ENCODE data around the gene XIRP2.

DNA sequence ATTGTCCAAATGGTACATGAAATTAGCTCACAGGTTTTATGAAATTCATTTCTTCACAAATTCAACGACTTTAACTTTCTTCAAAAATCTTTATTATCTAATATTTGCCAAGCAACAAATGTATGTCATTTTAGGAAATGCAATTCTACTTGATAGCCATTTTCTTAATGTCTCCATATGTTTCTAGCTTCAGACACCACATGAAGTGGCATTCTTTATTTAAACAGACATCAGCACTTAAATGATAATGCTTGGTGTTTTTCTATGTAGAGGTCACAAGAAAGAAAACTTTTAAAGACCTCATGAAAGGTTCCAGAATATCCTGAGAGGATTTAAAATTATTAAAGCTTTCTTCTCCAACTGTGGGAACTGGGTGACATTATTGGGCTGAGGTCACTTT lies 44.2 kb upstream of the XIRP2 start:
- TF ChIP-seq, protein P1, sequence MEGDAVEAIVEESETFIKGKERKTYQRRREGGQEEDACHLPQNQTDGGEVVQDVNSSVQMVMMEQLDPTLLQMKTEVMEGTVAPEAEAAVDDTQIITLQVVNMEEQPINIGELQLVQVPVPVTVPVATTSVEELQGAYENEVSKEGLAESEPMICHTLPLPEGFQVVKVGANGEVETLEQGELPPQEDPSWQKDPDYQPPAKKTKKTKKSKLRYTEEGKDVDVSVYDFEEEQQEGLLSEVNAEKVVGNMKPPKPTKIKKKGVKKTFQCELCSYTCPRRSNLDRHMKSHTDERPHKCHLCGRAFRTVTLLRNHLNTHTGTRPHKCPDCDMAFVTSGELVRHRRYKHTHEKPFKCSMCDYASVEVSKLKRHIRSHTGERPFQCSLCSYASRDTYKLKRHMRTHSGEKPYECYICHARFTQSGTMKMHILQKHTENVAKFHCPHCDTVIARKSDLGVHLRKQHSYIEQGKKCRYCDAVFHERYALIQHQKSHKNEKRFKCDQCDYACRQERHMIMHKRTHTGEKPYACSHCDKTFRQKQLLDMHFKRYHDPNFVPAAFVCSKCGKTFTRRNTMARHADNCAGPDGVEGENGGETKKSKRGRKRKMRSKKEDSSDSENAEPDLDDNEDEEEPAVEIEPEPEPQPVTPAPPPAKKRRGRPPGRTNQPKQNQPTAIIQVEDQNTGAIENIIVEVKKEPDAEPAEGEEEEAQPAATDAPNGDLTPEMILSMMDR (IDR thresholded peaks at IDR 0.05): no peak
- no peak for TF ChIP-seq EZH2phosphoT487 (IDR thresholded peaks at IDR 0.05)

All from neural progenitor cell (in vitro differentiated cells).